ENCODE results near the gene LITAFD.

GRCh38 chr16:8912793-8913192, 30.6 kb downstream of the LITAFD start:
- TF ChIP-seq, protein P1, sequence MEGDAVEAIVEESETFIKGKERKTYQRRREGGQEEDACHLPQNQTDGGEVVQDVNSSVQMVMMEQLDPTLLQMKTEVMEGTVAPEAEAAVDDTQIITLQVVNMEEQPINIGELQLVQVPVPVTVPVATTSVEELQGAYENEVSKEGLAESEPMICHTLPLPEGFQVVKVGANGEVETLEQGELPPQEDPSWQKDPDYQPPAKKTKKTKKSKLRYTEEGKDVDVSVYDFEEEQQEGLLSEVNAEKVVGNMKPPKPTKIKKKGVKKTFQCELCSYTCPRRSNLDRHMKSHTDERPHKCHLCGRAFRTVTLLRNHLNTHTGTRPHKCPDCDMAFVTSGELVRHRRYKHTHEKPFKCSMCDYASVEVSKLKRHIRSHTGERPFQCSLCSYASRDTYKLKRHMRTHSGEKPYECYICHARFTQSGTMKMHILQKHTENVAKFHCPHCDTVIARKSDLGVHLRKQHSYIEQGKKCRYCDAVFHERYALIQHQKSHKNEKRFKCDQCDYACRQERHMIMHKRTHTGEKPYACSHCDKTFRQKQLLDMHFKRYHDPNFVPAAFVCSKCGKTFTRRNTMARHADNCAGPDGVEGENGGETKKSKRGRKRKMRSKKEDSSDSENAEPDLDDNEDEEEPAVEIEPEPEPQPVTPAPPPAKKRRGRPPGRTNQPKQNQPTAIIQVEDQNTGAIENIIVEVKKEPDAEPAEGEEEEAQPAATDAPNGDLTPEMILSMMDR (IDR thresholded peaks at IDR 0.05; ENCODE audit: poor library complexity, severe bottlenecking): no peak
- no peak for TF ChIP-seq RAD21 (conservative IDR thresholded peaks at IDR 0.05)
- TF ChIP-seq, protein P2, sequence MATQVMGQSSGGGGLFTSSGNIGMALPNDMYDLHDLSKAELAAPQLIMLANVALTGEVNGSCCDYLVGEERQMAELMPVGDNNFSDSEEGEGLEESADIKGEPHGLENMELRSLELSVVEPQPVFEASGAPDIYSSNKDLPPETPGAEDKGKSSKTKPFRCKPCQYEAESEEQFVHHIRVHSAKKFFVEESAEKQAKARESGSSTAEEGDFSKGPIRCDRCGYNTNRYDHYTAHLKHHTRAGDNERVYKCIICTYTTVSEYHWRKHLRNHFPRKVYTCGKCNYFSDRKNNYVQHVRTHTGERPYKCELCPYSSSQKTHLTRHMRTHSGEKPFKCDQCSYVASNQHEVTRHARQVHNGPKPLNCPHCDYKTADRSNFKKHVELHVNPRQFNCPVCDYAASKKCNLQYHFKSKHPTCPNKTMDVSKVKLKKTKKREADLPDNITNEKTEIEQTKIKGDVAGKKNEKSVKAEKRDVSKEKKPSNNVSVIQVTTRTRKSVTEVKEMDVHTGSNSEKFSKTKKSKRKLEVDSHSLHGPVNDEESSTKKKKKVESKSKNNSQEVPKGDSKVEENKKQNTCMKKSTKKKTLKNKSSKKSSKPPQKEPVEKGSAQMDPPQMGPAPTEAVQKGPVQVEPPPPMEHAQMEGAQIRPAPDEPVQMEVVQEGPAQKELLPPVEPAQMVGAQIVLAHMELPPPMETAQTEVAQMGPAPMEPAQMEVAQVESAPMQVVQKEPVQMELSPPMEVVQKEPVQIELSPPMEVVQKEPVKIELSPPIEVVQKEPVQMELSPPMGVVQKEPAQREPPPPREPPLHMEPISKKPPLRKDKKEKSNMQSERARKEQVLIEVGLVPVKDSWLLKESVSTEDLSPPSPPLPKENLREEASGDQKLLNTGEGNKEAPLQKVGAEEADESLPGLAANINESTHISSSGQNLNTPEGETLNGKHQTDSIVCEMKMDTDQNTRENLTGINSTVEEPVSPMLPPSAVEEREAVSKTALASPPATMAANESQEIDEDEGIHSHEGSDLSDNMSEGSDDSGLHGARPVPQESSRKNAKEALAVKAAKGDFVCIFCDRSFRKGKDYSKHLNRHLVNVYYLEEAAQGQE (IDR thresholded peaks at IDR 0.05; ENCODE audit: borderline replicate concordance): no peak
- TF ChIP-seq MXI1 (conservative IDR thresholded peaks at IDR 0.05; ENCODE audit: poor library complexity, severe bottlenecking): no peak
- no peak for TF ChIP-seq EZH2 (IDR thresholded peaks at IDR 0.05; ENCODE audit: borderline replicate concordance, insufficient read depth, low read length, poor library complexity, severe bottlenecking)
